Neural progenitor cell (in vitro differentiated cells): ENCODE data around the gene CSNK1G1. TPM values are rescaled to one million over a fixed set of nuclear protein-coding genes. Genes with fewer than 3 reads are reported as not detected.

Experiments used
- DNase-seq: peaks from one replicate; pipeline ENCODE4 v3.0.0-alpha.2; 2016; ENCODE audit warnings: low spot score
- H2AFZ ChIP-seq: fragments of 200-600 bp; sonication (generic); replicated peaks from 2 replicates; pipeline ENCODE4 v1.6.1; 2016; ENCODE audit warnings: antibody characterized with exemption
- H3F3A ChIP-seq: fragments of 200-600 bp; sonication (generic); 2 replicates; pipeline ENCODE4 v1.6.1; 2016; ENCODE audit warnings: antibody characterized with exemption, low read depth
- H3K27ac ChIP-seq: fragments of 200-600 bp; sonication (generic); 2 replicates; pipeline ENCODE4 v1.5.1; 2016; ENCODE audit warnings: mild to moderate bottlenecking
- H3K27me3 ChIP-seq: fragments of 200-600 bp; sonication (generic); 2 replicates; pipeline ENCODE4 v1.6.1; 2016; ENCODE audit warnings: mild to moderate bottlenecking, moderate library complexity
- H3K36me3 ChIP-seq: fragments of 200-600 bp; sonication (generic); 2 replicates; pipeline ENCODE4 v1.5.1; 2016
- H3K4me1 ChIP-seq: fragments of 200-600 bp; sonication (generic); 2 replicates; pipeline ENCODE4 v1.6.1; 2016; ENCODE audit warnings: mixed run types
- H3K4me2 ChIP-seq: fragments of 200-600 bp; sonication (generic); 2 replicates; pipeline ENCODE4 v1.6.1; 2016
- H3K4me3 ChIP-seq: fragments of 200-600 bp; sonication (generic); 2 replicates; pipeline ENCODE4 v1.5.1; 2016
- H3K79me2 ChIP-seq: fragments of 200-600 bp; sonication (generic); 2 replicates; pipeline ENCODE4 v1.6.1; 2016; ENCODE audit warnings: low read depth
- H3K9ac ChIP-seq: fragments of 200-600 bp; sonication (generic); 2 replicates; pipeline ENCODE4 v1.6.1; 2016
- H3K9me3 ChIP-seq: fragments of 200-600 bp; sonication (generic); 2 replicates; pipeline ENCODE4 v1.5.1; 2016; ENCODE audit warnings: low read depth
- H4K20me1 ChIP-seq: fragments of 200-600 bp; sonication (generic); 2 replicates; pipeline ENCODE4 v1.6.1; 2016; ENCODE audit warnings: low read depth
- H3K27ac Mint-ChIP-seq: 3 replicates; pipeline ENCODE4 v1.8.0; 2021; ENCODE audit warnings: mixed read lengths
- H3K27me3 Mint-ChIP-seq: 2 replicates; pipeline ENCODE4 v1.8.0; 2022; ENCODE audit warnings: low read depth, mild to moderate bottlenecking, inconsistent platforms, moderate library complexity, mixed read lengths; ENCODE audit not compliant: insufficient read depth
- H3K36me3 Mint-ChIP-seq: 3 replicates; pipeline ENCODE4 v1.8.0; 2021; ENCODE audit warnings: mixed read lengths
- H3K4me1 Mint-ChIP-seq: 3 replicates; pipeline ENCODE4 v1.8.0; 2021; ENCODE audit warnings: mixed read lengths
- H3K4me3 Mint-ChIP-seq: 3 replicates; pipeline ENCODE4 v1.8.0; 2021; ENCODE audit warnings: mild to moderate bottlenecking, moderate library complexity, mixed read lengths
- H3K9me3 Mint-ChIP-seq: 3 replicates; pipeline ENCODE4 v1.8.0; 2020; ENCODE audit warnings: mixed read lengths
- CTCF ChIP-seq: fragments of 200-600 bp; sonication (generic); IDR thresholded peaks from 2 replicates; pipeline ENCODE4 v1.5.1; 2017; ENCODE audit warnings: antibody characterized with exemption, mild to moderate bottlenecking
- EZH2 ChIP-seq: fragments of 200-600 bp; sonication (generic); IDR thresholded peaks from 2 replicates; pipeline ENCODE4 v1.6.1; 2017; ENCODE audit warnings: antibody characterized with exemption, mild to moderate bottlenecking, moderate library complexity
- EZH2phosphoT487 ChIP-seq: fragments of 200-600 bp; sonication (generic); IDR thresholded peaks from 2 replicates; pipeline ENCODE4 v1.6.1; 2017; ENCODE audit warnings: antibody characterized with exemption
- total RNA-seq: library from RNA; depleted of rRNA; stranded (reverse); fragments of >200 nt; gene quantifications from 2 replicates; pipeline ENCODE4 v1.2.3, GENCODE V29; 2015; ENCODE audit warnings: low replicate concordance

The CSNK1G1 gene
- total RNA-seq, 1 donor from 2014 or later, result 23.0 TPM

GRCh38 chr15:64361259-64361658 lies 5.3 kb upstream of the CSNK1G1 start:
- no peaks in the 10 kb centered on the region for H3K4me1 ChIP-seq
- H3K79me2 ChIP-seq, result no peaks in the 10 kb centered on the region
- no peaks in the 10 kb centered on the region for H4K20me1 ChIP-seq
- peaks cover 6% of the 10 kb centered on the region for H3K27me3 Mint-ChIP-seq
- TF ChIP-seq EZH2phosphoT487 (no peak), CTCF (no peak), EZH2 (no peak)
- peaks cover 20% of the 10 kb centered on the region for H3F3A ChIP-seq
- H3K27ac ChIP-seq, result no peak overlapping the region
- H3K9me3 Mint-ChIP-seq, result no peaks in the 10 kb centered on the region
- H2AFZ ChIP-seq, result no peak overlapping the region
- no peak overlapping the region for H3K27ac Mint-ChIP-seq
- H3K36me3 ChIP-seq, result peaks cover 9% of the 10 kb centered on the region
- H3K27me3 ChIP-seq, result no peaks in the 10 kb centered on the region
- peaks cover 5% of the 10 kb centered on the region for H3K4me1 Mint-ChIP-seq
- peaks cover 5% of the 10 kb centered on the region for H3K36me3 Mint-ChIP-seq
- no peak for DNase-seq
- H3K9me3 ChIP-seq, result no peaks in the 10 kb centered on the region
- H3K4me2 ChIP-seq, result no peak overlapping the region
- H3K4me3 Mint-ChIP-seq, result no peak overlapping the region
- no peak overlapping the region for H3K9ac ChIP-seq
- no peak overlapping the region for H3K4me3 ChIP-seq

DNA sequence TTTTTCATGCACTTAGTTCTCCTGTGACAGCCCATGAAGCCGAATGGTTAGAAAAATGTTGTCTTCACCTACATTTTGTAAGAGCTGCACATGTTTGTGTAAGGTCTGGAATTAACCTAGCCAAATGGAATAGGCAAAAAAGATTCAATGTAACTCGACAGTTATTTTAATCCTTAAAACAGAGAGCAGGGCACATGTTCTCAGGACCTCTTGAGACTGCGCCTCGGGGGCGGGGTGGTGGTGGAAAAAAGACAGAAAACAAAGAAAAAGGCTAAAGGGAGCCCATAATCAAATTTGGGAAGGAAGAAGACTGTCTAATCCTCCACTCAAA lies 702 bp upstream of the CSNK1G1 start:
- Histone ChIP-seq H3K4me1 (peaks cover 8% of the 10 kb centered on the region), H2AFZ (no peak overlapping the region), H3K79me2 (peaks cover 37% of the 10 kb centered on the region), H3K4me3 (peak overlapping the region; percentile 70), H3F3A (peaks cover 22% of the 10 kb centered on the region), H3K27ac (peak overlapping the region; percentile 22), H3K27me3 (no peaks in the 10 kb centered on the region), H3K9ac (no peak overlapping the region), H3K36me3 (no peaks in the 10 kb centered on the region), H3K4me2 (peak overlapping the region; percentile 99), H3K9me3 (no peaks in the 10 kb centered on the region), H4K20me1 (peaks cover 16% of the 10 kb centered on the region)
- peak overlapping the region; percentile 91 for H3K4me3 Mint-ChIP-seq
- peaks cover 10% of the 10 kb centered on the region for H3K27me3 Mint-ChIP-seq
- peak; percentile 8 for DNase-seq
- H3K36me3 Mint-ChIP-seq, result peaks cover 4% of the 10 kb centered on the region
- H3K9me3 Mint-ChIP-seq, result no peaks in the 10 kb centered on the region
- TF ChIP-seq EZH2, result no peak
- no peak for TF ChIP-seq EZH2phosphoT487
- no peak for TF ChIP-seq CTCF
- H3K27ac Mint-ChIP-seq, result peak overlapping the region; percentile 58
- H3K4me1 Mint-ChIP-seq, result peaks cover 16% of the 10 kb centered on the region

DNA sequence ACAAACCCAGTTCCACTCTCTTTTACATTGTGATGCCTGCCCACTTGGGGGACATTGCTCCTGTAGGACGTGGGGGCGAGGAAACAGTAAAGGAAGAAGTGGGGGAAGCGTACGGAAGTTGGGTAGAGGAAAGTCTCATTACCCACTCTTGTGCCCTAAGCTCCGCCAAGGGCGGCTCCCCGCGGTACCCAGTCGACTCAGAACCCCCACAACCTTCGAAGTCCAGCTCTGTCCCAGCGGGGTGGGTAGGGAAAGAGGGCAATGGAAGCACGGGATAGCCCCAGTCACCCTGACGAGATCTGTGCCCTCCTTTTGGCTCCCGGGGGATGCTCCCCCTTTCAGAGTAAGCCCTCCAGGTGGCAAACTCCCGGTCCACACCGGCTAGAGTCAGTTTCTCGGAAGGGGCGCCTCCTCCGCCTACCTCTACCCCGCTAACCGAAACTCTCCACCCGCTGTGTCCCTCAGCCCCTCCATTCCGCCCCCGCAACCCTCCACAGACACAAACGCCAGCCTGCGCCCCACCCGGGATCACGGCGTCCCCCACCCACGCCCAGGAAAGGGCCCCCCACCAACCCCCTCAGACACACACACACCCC lies 527 bp downstream of the CSNK1G1 start:
- H3K27me3 Mint-ChIP-seq, result peaks cover 10% of the 10 kb centered on the region
- peak overlapping the region; percentile 82 for H3K27ac ChIP-seq
- H3K9me3 ChIP-seq, result no peaks in the 10 kb centered on the region
- DNase-seq, result peak; percentile 66
- no peak for TF ChIP-seq EZH2
- TF ChIP-seq EZH2phosphoT487, result no peak
- no peak for TF ChIP-seq CTCF
- H3K4me1 Mint-ChIP-seq, result peaks cover 16% of the 10 kb centered on the region
- peaks cover 4% of the 10 kb centered on the region for H3K36me3 Mint-ChIP-seq
- H3F3A ChIP-seq, result peaks cover 22% of the 10 kb centered on the region
- peak overlapping the region; percentile 92 for H3K27ac Mint-ChIP-seq
- peaks cover 49% of the 10 kb centered on the region for H3K79me2 ChIP-seq
- peak overlapping the region; percentile 70 for H3K4me3 ChIP-seq
- H3K27me3 ChIP-seq, result no peaks in the 10 kb centered on the region
- no peaks in the 10 kb centered on the region for H3K9me3 Mint-ChIP-seq
- H3K9ac ChIP-seq, result peak overlapping the region; percentile 76
- H3K36me3 ChIP-seq, result no peaks in the 10 kb centered on the region
- peaks cover 8% of the 10 kb centered on the region for H3K4me1 ChIP-seq
- peak overlapping the region; percentile 99 for H3K4me2 ChIP-seq
- peak overlapping the region; percentile 80 for H2AFZ ChIP-seq
- H3K4me3 Mint-ChIP-seq, result peak overlapping the region; percentile 91
- peaks cover 16% of the 10 kb centered on the region for H4K20me1 ChIP-seq
